Type B pancreatic cell (in vitro differentiated cells): ENCODE results near the gene TIMM17B. TPM values are rescaled to one million over a fixed set of nuclear protein-coding genes. Genes with fewer than 3 reads are reported as not detected.
A peak's percentile ranks its signal among the peaks of the same experiment; 100 is the strongest.
"Not testable (repeated sequence)": the region's sequence is repeated elsewhere in the genome, so short reads cannot be mapped to it uniquely, and the experiment has no call there.

ENCODE experiments used
- DNase-seq: peaks from one replicate; pipeline ENCODE4 v3.0.0; 2021; ENCODE audit warnings: mixed read lengths; ENCODE audit not compliant: unreplicated experiment; ENCODE audit errors: extremely low spot score
- H3K27ac Mint-ChIP-seq: 2 replicates; pipeline ENCODE4 v1.8.0; 2021; ENCODE audit warnings: mild to moderate bottlenecking, mixed read lengths
- H3K27me3 Mint-ChIP-seq: 2 replicates; pipeline ENCODE4 v1.8.0; 2021; ENCODE audit warnings: mixed read lengths
- H3K36me3 Mint-ChIP-seq: 2 replicates; pipeline ENCODE4 v1.8.0; 2021; ENCODE audit warnings: mixed read lengths
- H3K4me1 Mint-ChIP-seq: one replicate; pipeline ENCODE4 v1.8.0; 2021; ENCODE audit warnings: mixed read lengths; ENCODE audit not compliant: unreplicated experiment
- H3K4me3 Mint-ChIP-seq: 2 replicates; pipeline ENCODE4 v1.8.0; 2021; ENCODE audit warnings: mild to moderate bottlenecking, mixed read lengths
- H3K9me3 Mint-ChIP-seq: 2 replicates; pipeline ENCODE4 v1.8.0; 2021; ENCODE audit warnings: mixed read lengths
- total RNA-seq: library from RNA; stranded (reverse); gene quantifications from 2 replicates; pipeline ENCODE4 v1.2.1, GENCODE V29; 2021; ENCODE audit warnings: low replicate concordance
- TF ChIP-seq, protein P1 (sequence below): fragments of 200-600 bp; sonication (generic); conservative IDR thresholded peaks from 2 replicates; pipeline ENCODE4 v1.5.0; 2021; ENCODE audit warnings: antibody characterized with exemption, mild to moderate bottlenecking

Gene TIMM17B
- total RNA-seq, 1 donor from 2014 or later, result 77.4 TPM

DNA sequence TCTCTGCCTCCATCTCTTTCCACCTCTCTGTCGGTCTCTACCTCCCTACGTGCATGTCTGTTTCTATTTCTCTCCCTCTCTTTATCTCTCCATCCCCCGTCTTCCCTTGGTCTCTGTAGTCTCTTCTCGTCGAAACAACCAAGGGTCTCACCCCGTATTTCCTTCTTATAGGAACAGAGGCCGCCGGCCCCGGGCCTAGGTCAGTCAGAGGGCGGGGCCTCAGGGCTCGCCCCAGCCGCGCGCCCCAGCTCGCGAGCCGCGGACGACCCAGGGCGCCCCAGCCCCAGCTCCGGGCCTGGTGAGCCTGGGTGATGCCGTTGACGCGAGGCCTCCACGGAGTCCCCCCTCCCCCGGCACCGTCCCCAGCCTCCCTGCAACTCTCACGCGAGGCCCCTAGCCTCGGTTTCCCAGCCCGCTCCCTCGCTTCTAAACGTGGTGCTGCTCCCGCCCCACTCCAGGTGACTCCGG, 6.6 kb downstream of the TIMM17B start:
- Mint-ChIP-seq H3K27me3 (no peaks in the 10 kb centered on the region), H3K4me3 (peak overlapping the region; percentile 88), H3K27ac (peak overlapping the region; percentile 94), H3K36me3 (peaks cover 4% of the 10 kb centered on the region), H3K9me3 (no peaks in the 10 kb centered on the region), H3K4me1 (peaks cover 8% of the 10 kb centered on the region)
- DNase-seq, result peak; percentile 71
- TF ChIP-seq, protein P1, sequence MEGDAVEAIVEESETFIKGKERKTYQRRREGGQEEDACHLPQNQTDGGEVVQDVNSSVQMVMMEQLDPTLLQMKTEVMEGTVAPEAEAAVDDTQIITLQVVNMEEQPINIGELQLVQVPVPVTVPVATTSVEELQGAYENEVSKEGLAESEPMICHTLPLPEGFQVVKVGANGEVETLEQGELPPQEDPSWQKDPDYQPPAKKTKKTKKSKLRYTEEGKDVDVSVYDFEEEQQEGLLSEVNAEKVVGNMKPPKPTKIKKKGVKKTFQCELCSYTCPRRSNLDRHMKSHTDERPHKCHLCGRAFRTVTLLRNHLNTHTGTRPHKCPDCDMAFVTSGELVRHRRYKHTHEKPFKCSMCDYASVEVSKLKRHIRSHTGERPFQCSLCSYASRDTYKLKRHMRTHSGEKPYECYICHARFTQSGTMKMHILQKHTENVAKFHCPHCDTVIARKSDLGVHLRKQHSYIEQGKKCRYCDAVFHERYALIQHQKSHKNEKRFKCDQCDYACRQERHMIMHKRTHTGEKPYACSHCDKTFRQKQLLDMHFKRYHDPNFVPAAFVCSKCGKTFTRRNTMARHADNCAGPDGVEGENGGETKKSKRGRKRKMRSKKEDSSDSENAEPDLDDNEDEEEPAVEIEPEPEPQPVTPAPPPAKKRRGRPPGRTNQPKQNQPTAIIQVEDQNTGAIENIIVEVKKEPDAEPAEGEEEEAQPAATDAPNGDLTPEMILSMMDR, result no peak

DNA sequence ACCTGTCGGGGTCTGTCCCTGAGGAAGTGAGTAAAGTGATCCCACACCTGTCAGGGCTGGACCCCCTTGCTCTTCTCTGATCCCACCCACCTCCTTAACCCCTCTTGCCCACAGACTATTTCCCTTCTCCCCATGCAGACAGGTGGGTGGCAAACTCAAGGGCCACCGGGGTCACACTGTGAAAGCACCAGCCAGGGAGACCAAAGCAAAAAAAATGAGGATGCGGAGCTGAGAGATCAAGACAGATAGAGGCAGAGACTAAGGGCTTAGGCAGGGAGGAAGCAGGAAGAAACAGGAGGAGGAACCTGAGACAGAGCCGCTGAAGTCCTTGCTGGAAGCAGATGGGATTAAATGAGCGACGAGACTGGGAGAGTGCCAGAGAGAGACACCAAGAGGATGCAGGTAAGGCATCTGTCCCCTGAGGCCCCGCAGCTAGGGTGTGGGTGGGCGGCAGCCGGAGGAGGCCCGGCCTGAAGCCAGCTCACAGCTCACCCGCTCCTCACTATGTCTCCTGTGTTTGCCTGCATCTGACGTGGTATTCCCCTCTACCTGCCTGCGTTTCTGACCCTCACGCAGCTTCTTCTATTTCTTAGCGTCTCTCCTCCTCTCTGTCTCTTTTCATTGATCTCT, 7.2 kb downstream of the TIMM17B start:
- H3K4me3 Mint-ChIP-seq, result peak overlapping the region; percentile 88
- peaks cover 8% of the 10 kb centered on the region for H3K4me1 Mint-ChIP-seq
- no peaks in the 10 kb centered on the region for H3K27me3 Mint-ChIP-seq
- TF ChIP-seq, protein P1, result no peak
- DNase-seq, result no peak
- H3K27ac Mint-ChIP-seq, result peak overlapping the region; percentile 94
- peaks cover 4% of the 10 kb centered on the region for H3K36me3 Mint-ChIP-seq
- H3K9me3 Mint-ChIP-seq, result no peaks in the 10 kb centered on the region

GRCh38 chrX:48886586-48886985, 11.0 kb downstream of the TIMM17B start:
- H3K4me1 Mint-ChIP-seq, H3K9me3 Mint-ChIP-seq, H3K4me3 Mint-ChIP-seq, DNase-seq, H3K36me3 Mint-ChIP-seq, H3K27me3 Mint-ChIP-seq, H3K27ac Mint-ChIP-seq: not testable (repeated sequence)

- Mint-ChIP-seq H3K9me3 (no peaks in the 10 kb centered on the region), H3K27me3 (no peaks in the 10 kb centered on the region), H3K36me3 (no peaks in the 10 kb centered on the region), H3K27ac (no peak overlapping the region), H3K4me1 (no peaks in the 10 kb centered on the region), H3K4me3 (no peak overlapping the region)
- no peak for DNase-seq
- TF ChIP-seq, protein P1, result no peak
These were observed 13.8 kb downstream of the TIMM17B start for GRCh38 chrX:48883729-48884128.

GRCh38 chrX:48876944-48877343, 20.6 kb downstream of the TIMM17B start:
- not testable (repeated sequence) for H3K27ac Mint-ChIP-seq, DNase-seq, H3K27me3 Mint-ChIP-seq, H3K4me1 Mint-ChIP-seq, H3K36me3 Mint-ChIP-seq, H3K4me3 Mint-ChIP-seq, H3K9me3 Mint-ChIP-seq

DNA sequence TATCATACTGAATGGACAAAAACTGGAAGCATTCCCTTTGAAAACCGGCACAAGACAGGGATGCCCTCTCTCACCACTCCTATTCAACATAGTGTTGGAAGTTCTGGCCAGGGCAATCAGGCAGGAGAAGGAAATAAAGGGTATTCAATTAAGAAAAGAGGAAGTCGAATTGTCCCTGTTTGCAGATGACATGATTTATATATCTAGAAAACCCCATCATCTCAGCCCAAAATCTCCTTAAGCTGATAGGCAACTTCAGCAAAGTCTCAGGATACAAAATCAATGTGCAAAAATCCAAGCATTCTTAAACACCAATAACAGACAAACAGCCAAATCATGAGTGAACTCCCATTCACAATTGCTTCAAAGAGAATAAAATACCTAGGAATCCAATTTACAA, 25.6 kb downstream of the TIMM17B start:
- H3K4me1 Mint-ChIP-seq, H3K9me3 Mint-ChIP-seq, H3K27me3 Mint-ChIP-seq, H3K36me3 Mint-ChIP-seq, H3K27ac Mint-ChIP-seq, DNase-seq, H3K4me3 Mint-ChIP-seq: not testable (repeated sequence)

DNA sequence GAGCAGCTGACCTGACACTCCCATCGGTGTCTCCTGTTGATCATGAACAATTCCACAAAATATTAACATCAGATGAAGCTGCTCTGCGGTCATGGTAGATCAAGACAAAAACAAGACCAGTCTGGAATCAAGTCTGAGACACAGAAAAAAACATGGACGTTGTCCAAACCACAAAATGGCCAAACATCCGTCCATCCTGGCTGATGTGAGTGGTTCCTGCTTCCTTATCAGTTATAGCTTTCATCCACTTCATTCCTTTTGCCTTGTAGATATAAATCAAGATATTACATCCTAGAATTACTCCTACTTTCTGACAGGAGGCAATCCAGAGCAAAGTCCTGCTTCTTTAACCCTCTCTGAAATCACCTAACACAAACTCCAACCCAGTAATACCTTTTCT, 33.4 kb downstream of the TIMM17B start:
- Mint-ChIP-seq H3K9me3 (no peaks in the 10 kb centered on the region), H3K4me3 (no peak overlapping the region), H3K27me3 (no peaks in the 10 kb centered on the region), H3K4me1 (no peaks in the 10 kb centered on the region), H3K36me3 (no peaks in the 10 kb centered on the region), H3K27ac (no peak overlapping the region)
- DNase-seq, result no peak
- TF ChIP-seq, protein P1, result no peak
